ENCODE results near the gene SLC39A7. TPM values are rescaled to one million over a fixed set of nuclear protein-coding genes. Genes with fewer than 3 reads are reported as not detected.

The SLC39A7 gene
- total RNA-seq, 4 donors from 2014 or later = 45.4 to 61.3 (median 58.1) TPM

- H3K27ac ChIP-seq = no peak overlapping the region
- no peaks in the 10 kb centered on the region for H3K36me3 ChIP-seq
- no peaks in the 10 kb centered on the region for H3K9me3 ChIP-seq
- WGBS, 2 donors = 81 to 88% methylated on average over 9 to 10 of the region's 11 CpGs
- H3K4me3 ChIP-seq = no peak overlapping the region
- TF ChIP-seq POLR2A (IDR thresholded peaks at IDR 0.05) = no peak
- TF ChIP-seq, protein P1, sequence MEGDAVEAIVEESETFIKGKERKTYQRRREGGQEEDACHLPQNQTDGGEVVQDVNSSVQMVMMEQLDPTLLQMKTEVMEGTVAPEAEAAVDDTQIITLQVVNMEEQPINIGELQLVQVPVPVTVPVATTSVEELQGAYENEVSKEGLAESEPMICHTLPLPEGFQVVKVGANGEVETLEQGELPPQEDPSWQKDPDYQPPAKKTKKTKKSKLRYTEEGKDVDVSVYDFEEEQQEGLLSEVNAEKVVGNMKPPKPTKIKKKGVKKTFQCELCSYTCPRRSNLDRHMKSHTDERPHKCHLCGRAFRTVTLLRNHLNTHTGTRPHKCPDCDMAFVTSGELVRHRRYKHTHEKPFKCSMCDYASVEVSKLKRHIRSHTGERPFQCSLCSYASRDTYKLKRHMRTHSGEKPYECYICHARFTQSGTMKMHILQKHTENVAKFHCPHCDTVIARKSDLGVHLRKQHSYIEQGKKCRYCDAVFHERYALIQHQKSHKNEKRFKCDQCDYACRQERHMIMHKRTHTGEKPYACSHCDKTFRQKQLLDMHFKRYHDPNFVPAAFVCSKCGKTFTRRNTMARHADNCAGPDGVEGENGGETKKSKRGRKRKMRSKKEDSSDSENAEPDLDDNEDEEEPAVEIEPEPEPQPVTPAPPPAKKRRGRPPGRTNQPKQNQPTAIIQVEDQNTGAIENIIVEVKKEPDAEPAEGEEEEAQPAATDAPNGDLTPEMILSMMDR (IDR thresholded peaks at IDR 0.05) = no peak
- TF ChIP-seq EP300 (IDR thresholded peaks at IDR 0.05) = no peak
- H3K27me3 ChIP-seq = no peaks in the 10 kb centered on the region
- DNase-seq (ENCODE audit: low spot score in 2 of 2) = no peak
- no peaks in the 10 kb centered on the region for H3K4me1 ChIP-seq
Observed at GRCh38 chr6:33171016-33171879, 29.4 kb upstream of the SLC39A7 start.

- H3K36me3 ChIP-seq = no peaks in the 10 kb centered on the region
- H3K4me1 ChIP-seq = no peaks in the 10 kb centered on the region
- H3K9me3 ChIP-seq = no peaks in the 10 kb centered on the region
- H3K27ac ChIP-seq = no peak overlapping the region
- H3K27me3 ChIP-seq = no peaks in the 10 kb centered on the region
- no peak overlapping the region for H3K4me3 ChIP-seq
- DNase-seq (ENCODE audit: low spot score in 2 of 2) = no peak
- WGBS, 2 donors = 66 to 71% methylated on average over 8 of the region's 8 CpGs
- TF ChIP-seq, protein P1 (IDR thresholded peaks at IDR 0.05) = no peak
- no peak for TF ChIP-seq EP300 (IDR thresholded peaks at IDR 0.05)
- TF ChIP-seq POLR2A (IDR thresholded peaks at IDR 0.05) = no peak
Observed at GRCh38 chr6:33171880-33172687, 28.6 kb upstream of the SLC39A7 start.

DNA sequence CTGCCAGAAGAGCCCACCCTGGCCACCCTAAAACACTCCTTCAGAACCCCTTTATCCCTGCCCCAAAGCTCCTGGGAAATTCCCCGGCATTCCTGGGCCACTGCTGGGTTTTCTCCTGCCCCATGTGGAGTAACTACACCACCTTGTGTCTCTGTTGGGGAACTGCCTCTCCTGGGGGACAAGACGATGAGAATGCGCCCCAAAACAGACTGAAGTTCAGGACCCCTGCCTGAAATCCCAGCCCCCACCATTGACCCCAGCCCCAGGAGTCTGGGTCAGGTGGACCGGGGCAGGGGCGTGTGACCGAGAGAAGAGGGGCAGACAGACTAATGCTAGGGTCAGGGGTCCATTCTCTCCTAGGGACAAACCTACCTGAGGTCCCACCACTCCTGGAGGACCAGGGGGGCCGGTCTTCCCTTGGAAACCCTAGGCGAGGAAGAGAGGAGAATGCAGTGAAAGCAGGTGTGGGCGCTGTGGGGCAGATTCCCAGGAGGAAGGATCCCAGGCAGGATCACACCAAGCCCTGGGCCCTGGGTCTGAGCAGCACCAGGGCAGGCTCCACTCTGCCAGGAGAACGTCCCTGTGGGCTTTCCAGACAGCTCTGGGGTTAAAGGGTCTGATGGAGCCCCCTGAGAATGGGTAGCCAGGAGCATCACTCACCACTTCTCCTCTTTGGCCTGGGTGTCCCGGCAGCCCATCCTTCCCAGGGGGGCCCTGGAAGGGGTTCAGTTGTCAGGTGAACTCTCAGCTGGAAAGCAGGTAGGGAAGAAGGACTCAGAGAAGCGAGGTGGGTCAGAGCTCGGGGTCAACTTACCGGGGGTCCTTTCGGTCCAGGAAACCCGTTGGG, 27.8 kb upstream of the SLC39A7 start:
- Histone ChIP-seq H3K4me3 (no peak overlapping the region), H3K27me3 (no peaks in the 10 kb centered on the region), H3K36me3 (no peaks in the 10 kb centered on the region), H3K27ac (no peak overlapping the region), H3K4me1 (no peaks in the 10 kb centered on the region), H3K9me3 (no peaks in the 10 kb centered on the region)
- TF ChIP-seq POLR2A (IDR thresholded peaks at IDR 0.05) (no peak), EP300 (IDR thresholded peaks at IDR 0.05) (no peak)
- TF ChIP-seq, protein P1 (IDR thresholded peaks at IDR 0.05) = peak; percentile 29 to 45 (median 39)
- no peak for DNase-seq (ENCODE audit: low spot score in 2 of 2)
- WGBS, 2 donors = 64 to 68% methylated on average over 16 of the region's 16 CpGs

GRCh38 chr6:33173535-33174180, 27.0 kb upstream of the SLC39A7 start:
- no peak overlapping the region for H3K27ac ChIP-seq
- TF ChIP-seq POLR2A (IDR thresholded peaks at IDR 0.05) = no peak
- no peak for TF ChIP-seq EP300 (IDR thresholded peaks at IDR 0.05)
- TF ChIP-seq, protein P1 (IDR thresholded peaks at IDR 0.05) = no peak
- H3K27me3 ChIP-seq = no peaks in the 10 kb centered on the region
- no peak for DNase-seq (ENCODE audit: low spot score in 2 of 2)
- no peaks in the 10 kb centered on the region for H3K4me1 ChIP-seq
- no peaks in the 10 kb centered on the region for H3K36me3 ChIP-seq
- no peak overlapping the region for H3K4me3 ChIP-seq
- 67 to 68% methylated on average over 8 to 11 of the region's 11 CpGs for WGBS, 2 donors
- no peaks in the 10 kb centered on the region for H3K9me3 ChIP-seq
